ENCODE results near the gene FAM177B. TPM values are rescaled to one million over a fixed set of nuclear protein-coding genes. Genes with fewer than 3 reads are reported as not detected.

The FAM177B gene
- total and polyA plus RNA-seq, 2 experiments from 2014 or later = not detected

GRCh38 chr1:222711319-222712252 lies 25.4 kb upstream of the FAM177B start:
- no peaks in the 10 kb centered on the region for H3K9me3 Mint-ChIP-seq
- H3K36me3 ChIP-seq (ENCODE audit: insufficient read depth) = no peaks in the 10 kb centered on the region
- H3K4me3 ChIP-seq = peak overlapping the region; percentile 99
- peak; percentile 59 for DNase-seq (ENCODE audit: low spot score)
- H3K27ac Mint-ChIP-seq = peak overlapping the region; percentile 82
- no peaks in the 10 kb centered on the region for H3K27me3 ChIP-seq (ENCODE audit: insufficient read depth)
- peaks cover 18% of the 10 kb centered on the region for H3K4me1 Mint-ChIP-seq
- H3K27me3 Mint-ChIP-seq (ENCODE audit: insufficient read depth, low read depth, poor library complexity) = peaks cover 19% of the 10 kb centered on the region
- H3K36me3 Mint-ChIP-seq (ENCODE audit: low read depth) = peaks cover 17% of the 10 kb centered on the region
- TF ChIP-seq EZH2 (IDR thresholded peaks at IDR 0.05; ENCODE audit: low read depth, unreplicated experiment) = no peak
- TF ChIP-seq POLR2AphosphoS5 (IDR thresholded peaks at IDR 0.05; ENCODE audit: low read depth) = 0 out of 2 replicates have a peak, but pooled peaks have one; percentile 16
- peak overlapping the region; percentile 94 for H3K4me2 ChIP-seq
- H3K27ac ChIP-seq (ENCODE audit: low read depth) = peak overlapping the region; percentile 84
- peak overlapping the region; percentile 93 for H3K4me3 Mint-ChIP-seq
- 0 out of 2 replicates have a peak, but pooled peaks cover 8% of the 10 kb centered on the region for H3F3A ChIP-seq (replicated peaks; ENCODE audit: low read depth)
- peaks cover 62% of the 10 kb centered on the region for H3K79me2 ChIP-seq (replicated peaks; ENCODE audit: insufficient read depth)
- peaks cover 10% of the 10 kb centered on the region for H3K4me1 ChIP-seq (ENCODE audit: insufficient read depth)
- no peaks in the 10 kb centered on the region for H3K9me2 ChIP-seq (ENCODE audit: insufficient read depth)
- peaks cover 5% of the 10 kb centered on the region; the same call in 1 of the 2 replicates for H4K20me1 ChIP-seq (replicated peaks; ENCODE audit: insufficient read depth)
- peak overlapping the region; percentile 93 for H2AFZ ChIP-seq
- peak; percentile 54 for ATAC-seq

DNA sequence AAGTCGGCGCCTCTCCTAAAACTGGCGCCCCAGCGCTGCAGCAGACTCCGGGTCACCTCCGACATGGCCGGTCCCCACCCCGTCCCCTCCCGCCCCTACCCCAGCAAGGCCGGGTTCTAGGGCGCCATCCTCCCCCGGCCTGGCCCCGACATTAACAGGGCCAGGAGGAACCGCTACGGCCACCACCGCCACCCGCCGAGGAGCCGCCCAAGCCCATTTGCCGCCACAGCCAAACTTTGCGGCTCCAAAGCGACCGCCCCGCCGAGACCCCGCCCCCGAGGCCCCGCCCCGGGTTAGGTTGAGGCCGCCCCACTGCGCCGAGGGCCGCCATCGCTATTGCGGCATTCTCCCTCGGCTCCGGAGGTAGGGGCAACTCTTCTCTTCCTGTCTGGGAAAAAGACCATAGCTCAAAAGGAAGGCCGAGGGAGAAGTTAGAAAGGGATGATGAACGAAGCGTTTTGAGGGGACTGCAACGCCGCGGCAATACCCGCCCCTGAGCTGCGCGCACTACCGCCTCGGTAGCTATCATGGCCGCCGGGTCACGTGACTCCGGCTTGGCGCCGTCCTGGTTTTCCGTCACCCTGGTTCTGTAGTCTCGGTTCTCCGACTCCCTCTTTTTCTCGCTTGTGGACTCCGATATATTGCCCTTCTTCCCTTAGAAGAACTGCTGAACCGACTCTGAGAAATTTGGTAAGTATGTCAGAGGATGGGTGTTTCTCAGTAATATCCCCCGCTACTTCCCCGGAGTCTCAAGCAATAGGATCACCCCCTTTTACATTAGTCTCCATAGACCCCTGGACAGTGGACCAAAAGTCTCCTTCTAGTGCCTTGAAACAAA lies 24.5 kb upstream of the FAM177B start, which contains the start of the genes AIDA and BROX:
Gene AIDA, minus strand, starts transcription at position 239 of the 838 bp plus-strand sequence. Its CDS starts 174 bp downstream, at position 65.
Gene BROX, plus strand, starts transcription at position 312 of the 838 bp plus-strand sequence. CDS start 3,136 bp downstream, outside the sequence.
- H3K79me2 ChIP-seq (replicated peaks; ENCODE audit: insufficient read depth) = peaks cover 53% of the 10 kb centered on the region
- Mint-ChIP-seq H3K27ac (peak within 1 kb of the TSS; percentile 99), H3K4me3 (peak within 1 kb of the TSS; percentile 93), H3K9me3 (no peaks in the 10 kb centered on the region), H3K27me3 (ENCODE audit: insufficient read depth, low read depth, poor library complexity) (peaks cover 19% of the 10 kb centered on the region), H3K4me1 (peaks cover 18% of the 10 kb centered on the region), H3K36me3 (ENCODE audit: low read depth) (peaks cover 12% of the 10 kb centered on the region)
- H3F3A ChIP-seq (replicated peaks; ENCODE audit: low read depth) = 0 out of 2 replicates have a peak, but pooled peaks cover 8% of the 10 kb centered on the region
- H3K36me3 ChIP-seq (ENCODE audit: insufficient read depth) = no peaks in the 10 kb centered on the region
- no peaks in the 10 kb centered on the region for H3K27me3 ChIP-seq (ENCODE audit: insufficient read depth)
- peak within 1 kb of the TSS; percentile 98 for H3K27ac ChIP-seq (ENCODE audit: low read depth)
- peak within 1 kb of the TSS; percentile 96 for H3K4me2 ChIP-seq
- peak within 1 kb of the TSS; percentile 99 for H3K4me3 ChIP-seq
- H4K20me1 ChIP-seq (replicated peaks; ENCODE audit: insufficient read depth) = no peaks in the 10 kb centered on the region; the same call in 1 of the 2 replicates
- peak within 1 kb of the TSS; percentile 100 for H2AFZ ChIP-seq
- DNase-seq (ENCODE audit: low spot score) (peak; percentile 91), ATAC-seq (peak; percentile 81)
- H3K9me2 ChIP-seq (ENCODE audit: insufficient read depth) = no peaks in the 10 kb centered on the region
- peaks cover 10% of the 10 kb centered on the region for H3K4me1 ChIP-seq (ENCODE audit: insufficient read depth)
- TF ChIP-seq CREB1 (CRISPR knock-in tag; IDR thresholded peaks at IDR 0.05; ENCODE audit: low read depth) = peak; percentile 40; the same call in 1 of the 2 replicates
- peak; percentile 82 for TF ChIP-seq ETS1 (IDR thresholded peaks at IDR 0.05)
- no peak for TF ChIP-seq JUNB (IDR thresholded peaks at IDR 0.05; ENCODE audit: unreplicated experiment)
- TF ChIP-seq, protein P1, sequence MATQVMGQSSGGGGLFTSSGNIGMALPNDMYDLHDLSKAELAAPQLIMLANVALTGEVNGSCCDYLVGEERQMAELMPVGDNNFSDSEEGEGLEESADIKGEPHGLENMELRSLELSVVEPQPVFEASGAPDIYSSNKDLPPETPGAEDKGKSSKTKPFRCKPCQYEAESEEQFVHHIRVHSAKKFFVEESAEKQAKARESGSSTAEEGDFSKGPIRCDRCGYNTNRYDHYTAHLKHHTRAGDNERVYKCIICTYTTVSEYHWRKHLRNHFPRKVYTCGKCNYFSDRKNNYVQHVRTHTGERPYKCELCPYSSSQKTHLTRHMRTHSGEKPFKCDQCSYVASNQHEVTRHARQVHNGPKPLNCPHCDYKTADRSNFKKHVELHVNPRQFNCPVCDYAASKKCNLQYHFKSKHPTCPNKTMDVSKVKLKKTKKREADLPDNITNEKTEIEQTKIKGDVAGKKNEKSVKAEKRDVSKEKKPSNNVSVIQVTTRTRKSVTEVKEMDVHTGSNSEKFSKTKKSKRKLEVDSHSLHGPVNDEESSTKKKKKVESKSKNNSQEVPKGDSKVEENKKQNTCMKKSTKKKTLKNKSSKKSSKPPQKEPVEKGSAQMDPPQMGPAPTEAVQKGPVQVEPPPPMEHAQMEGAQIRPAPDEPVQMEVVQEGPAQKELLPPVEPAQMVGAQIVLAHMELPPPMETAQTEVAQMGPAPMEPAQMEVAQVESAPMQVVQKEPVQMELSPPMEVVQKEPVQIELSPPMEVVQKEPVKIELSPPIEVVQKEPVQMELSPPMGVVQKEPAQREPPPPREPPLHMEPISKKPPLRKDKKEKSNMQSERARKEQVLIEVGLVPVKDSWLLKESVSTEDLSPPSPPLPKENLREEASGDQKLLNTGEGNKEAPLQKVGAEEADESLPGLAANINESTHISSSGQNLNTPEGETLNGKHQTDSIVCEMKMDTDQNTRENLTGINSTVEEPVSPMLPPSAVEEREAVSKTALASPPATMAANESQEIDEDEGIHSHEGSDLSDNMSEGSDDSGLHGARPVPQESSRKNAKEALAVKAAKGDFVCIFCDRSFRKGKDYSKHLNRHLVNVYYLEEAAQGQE (IDR thresholded peaks at IDR 0.05; ENCODE audit: unreplicated experiment) = no peak
- no peak for TF ChIP-seq NANOG (IDR thresholded peaks at IDR 0.05; ENCODE audit: borderline replicate concordance)
- TF ChIP-seq POLR2AphosphoS5 (IDR thresholded peaks at IDR 0.05; ENCODE audit: low read depth) = peak; percentile 52; the same call in 1 of the 2 replicates
- peak; percentile 89; the same call in 1 of the 2 replicates for TF ChIP-seq ZNF114 (CRISPR knock-in tag; IDR thresholded peaks at IDR 0.05)
- no peak for TF ChIP-seq EZH2 (IDR thresholded peaks at IDR 0.05; ENCODE audit: low read depth, unreplicated experiment)
- no peak for TF ChIP-seq CTCF (conservative IDR thresholded peaks at IDR 0.05; ENCODE audit: low read depth in 2 of 2)

All from GM23338 (cell line).